GM12878 (cell line): ENCODE data around the gene CHRM4. TPM values are rescaled to one million over a fixed set of nuclear protein-coding genes. Genes with fewer than 3 reads are reported as not detected.
A peak's percentile ranks its signal among the peaks of the same experiment; 100 is the strongest.

Source experiments
- ATAC-seq: fragments of 200-7000 bp; cut with Tn5 transposase; 3 replicates; pipeline ENCODE4 v1.9.1; 2020; ENCODE audit warnings: mild to moderate bottlenecking, moderate library complexity
- BruUV-seq: library from RNA; stranded (reverse); fragments of 400-500 nt; replicated peaks from 2 replicates; lab custom pipeline; 2021; lab: Mats Ljungman, UMichigan
- CTCF ChIA-PET: fragments of 300-600 bp; sonication (Branson Sonifier 250); formaldehyde crosslinking; extraction: SDS; loops from one replicate; lab custom pipeline; 2021; ENCODE audit warnings: inconsistent platforms; lab: Yijun Ruan, JAX
- POLR2A ChIA-PET: fragments of 350-600 bp; formaldehyde crosslinking; extraction: SDS; loops from one replicate; lab custom pipeline; 2021; ENCODE audit warnings: inconsistent platforms; lab: Charles Lee
- RAD21 ChIA-PET: fragments of 300-600 bp; sonication (Branson Sonifier 250); formaldehyde crosslinking; loops from one replicate; lab custom pipeline; 2023; ENCODE audit warnings: antibody characterized with exemption; ENCODE audit not compliant: unreplicated experiment; lab: Charles Lee
- SMC1A ChIA-PET: fragments of 300-600 bp; sonication (Branson Sonifier 250); formaldehyde crosslinking; loops from one replicate; lab custom pipeline; 2023; ENCODE audit not compliant: unreplicated experiment, uncharacterized antibody; lab: Charles Lee
- DNase-seq: peaks from one replicate; pipeline ENCODE4 v3.0.0-alpha.2; 2011; ENCODE audit warnings: low read depth, low spot score
- FAIRE-seq: peaks from 3 replicates; lab custom pipeline; 2011; peaks lifted over from hg19 to GRCh38; lab: Jason Lieb, UNC
- H2AFZ ChIP-seq: 2 replicates; pipeline ENCODE4 v1.6.0; 2011; ENCODE audit warnings: low read depth, low read length, control low read depth; ENCODE audit not compliant: control insufficient read depth
- H3K27ac ChIP-seq: 2 replicates; pipeline ENCODE4 v1.5.1; 2011; ENCODE audit warnings: control low read depth; ENCODE audit not compliant: control insufficient read depth, insufficient read depth
- H3K27me3 ChIP-seq, 2 experiments: replicated peaks in 1 of 2; 2 replicates each; pipeline versions ENCODE4 v1.6.0 to v1.6.1; 2011; ENCODE audit warnings: low read length in 1 of 2; ENCODE audit not compliant: control insufficient read depth in 2 of 2, insufficient read depth in 2 of 2
- H3K36me3 ChIP-seq, 2 experiments: 2 replicates each; pipeline ENCODE4 v1.5.1; 2011; ENCODE audit warnings: low read length in 1 of 2; ENCODE audit not compliant: control insufficient read depth in 2 of 2, insufficient read depth in 2 of 2
- H3K4me1 ChIP-seq: 2 replicates; pipeline ENCODE4 v1.6.1; 2011; ENCODE audit warnings: mild to moderate bottlenecking, low read length, moderate library complexity, mixed read lengths; ENCODE audit not compliant: control insufficient read depth, insufficient read depth
- H3K4me2 ChIP-seq: 2 replicates; pipeline ENCODE4 v1.6.0; 2011; ENCODE audit warnings: control low read depth; ENCODE audit not compliant: control insufficient read depth, insufficient read depth
- H3K4me3 ChIP-seq: fragments of 200-600 bp; sonication (generic); 2 replicates; pipeline ENCODE4 v1.5.1; 2016
- H3K79me2 ChIP-seq: 2 replicates; pipeline ENCODE4 v1.6.0; 2011; ENCODE audit warnings: low read length; ENCODE audit not compliant: control insufficient read depth, insufficient read depth
- H3K9ac ChIP-seq: 2 replicates; pipeline ENCODE4 v1.8.0; 2011; ENCODE audit warnings: low read length, control low read depth, mixed read lengths; ENCODE audit not compliant: control insufficient read depth, insufficient read depth
- H3K9me3 ChIP-seq: replicated peaks from 3 replicates; pipeline ENCODE4 v1.5.1; 2011; ENCODE audit warnings: mild to moderate bottlenecking, low read length; ENCODE audit not compliant: control insufficient read depth, insufficient read depth
- H4K20me1 ChIP-seq: 2 replicates; pipeline ENCODE4 v1.6.0; 2011; ENCODE audit not compliant: control insufficient read depth, insufficient read depth
- KDM1A ChIP-seq: fragments of 200-600 bp; sonication (generic); IDR thresholded peaks from 2 replicates; pipeline ENCODE4 v1.6.1; 2016; ENCODE audit warnings: borderline replicate concordance
- MAX ChIP-seq: IDR thresholded peaks from 2 replicates; pipeline ENCODE4 v1.6.1; 2012; ENCODE audit warnings: low read depth, low read length, improper control_type of control experiment
- NR2F1 ChIP-seq: fragments of 450-650 bp; conservative IDR thresholded peaks from 2 replicates; pipeline ENCODE4 v1.6.1; 2017; ENCODE audit warnings: mild to moderate bottlenecking
- PML ChIP-seq: IDR thresholded peaks from 2 replicates; pipeline ENCODE4 v1.6.1; 2012; ENCODE audit warnings: low read length, inconsistent platforms
- RAD21 ChIP-seq: IDR thresholded peaks from 2 replicates; pipeline ENCODE4 v1.6.1; 2011; ENCODE audit warnings: mild to moderate bottlenecking, low read depth, low read length, moderate library complexity; ENCODE audit not compliant: insufficient read depth
- RB1 ChIP-seq: fragments of 450-650 bp; formaldehyde crosslinking; IDR thresholded peaks from 2 replicates; pipeline ENCODE4 v1.6.1; 2017; ENCODE audit warnings: mild to moderate bottlenecking, borderline replicate concordance
- STAT3 ChIP-seq: IDR thresholded peaks from 2 replicates; pipeline ENCODE4 v1.6.1; 2011; ENCODE audit warnings: low read depth, low read length, improper control_type of control experiment
- SUPT20H ChIP-seq: IDR thresholded peaks from 2 replicates; pipeline ENCODE4 v1.6.1; 2011; ENCODE audit warnings: low read depth, mild to moderate bottlenecking, low read length, moderate library complexity, borderline replicate concordance; ENCODE audit not compliant: control insufficient read depth
- SUZ12 ChIP-seq: fragments of 200-600 bp; sonication (generic); IDR thresholded peaks from one replicate; pipeline ENCODE4 v1.6.1; 2018; ENCODE audit warnings: antibody characterized with exemption, mild to moderate bottlenecking; ENCODE audit not compliant: unreplicated experiment
- YBX1 ChIP-seq: fragments of 450-650 bp; IDR thresholded peaks from 2 replicates; pipeline ENCODE4 v1.6.1; 2016; ENCODE audit warnings: antibody characterized with exemption
- ZBTB11 ChIP-seq: fragments of 450-650 bp; formaldehyde crosslinking; IDR thresholded peaks from 2 replicates; pipeline ENCODE4 v1.5.0; 2022; ENCODE audit warnings: mild to moderate bottlenecking, missing genetic modification characterization
- ZNF687 ChIP-seq: fragments of 450-650 bp; IDR thresholded peaks from 2 replicates; pipeline ENCODE4 v1.6.1; 2017; ENCODE audit warnings: mild to moderate bottlenecking, moderate library complexity
- WGBS: methylation state at CpG from one replicate; pipeline ENCODE4 v1.1.6; 2016; ENCODE audit warnings: low lambda C conversion rate; ENCODE audit not compliant: insufficient replicate concordance, insufficient coverage; ENCODE audit errors: missing lambda C conversion rate; 5-methylcytosine and 5-hydroxymethylcytosine counted together
- in situ Hi-C: fragments of 300-500 bp; cut with MboI; formaldehyde crosslinking; loops from 9 replicates; pipeline ENCODE4 v1.14.3; 2018; ENCODE audit warnings: mixed read lengths
- intact Hi-C: fragments of 100-400 bp; cut with micrococcal nuclease; formaldehyde crosslinking; loops from one replicate; pipeline ENCODE4 v1.14.2; 2022; ENCODE audit not compliant: unreplicated experiment
- polyA plus RNA-seq, 11 experiments: library from polyadenylated mRNA; depleted of rRNA in 4 of 11; unstranded in 6 of 11; stranded (reverse) in 5 of 11; fragments of >200 nt; fragmentation: Nextera tagmentation in 4 of 11; fragmentation: Illumina TruSeq in 1 of 11; extraction: Ambion mirVana in 4 of 11; extraction: Trizol in 1 of 11; gene quantifications; 1 replicate in 1 of 11; 2 replicates in 10 of 11; pipeline versions ENCODE4 v1.2.1 to v1.2.3, GENCODE V29; 2011 to 2016; ENCODE audit warnings: inconsistent platforms in 2 of 11, missing spikeins in 2 of 11, low read depth in 1 of 11
- total RNA-seq, 4 experiments: library from RNA; depleted of rRNA in 3 of 4; stranded (reverse); fragments of >200 nt in 3 of 4; fragmentation: Illumina TruSeq in 1 of 4; extraction: Trizol in 1 of 4; gene quantifications; 2 replicates each; pipeline versions ENCODE4 v1.2.1 to v1.2.3, GENCODE V29; 2013 to 2021

CHRM4 gene
- total and polyA plus RNA-seq, 10 of the 15 experiments (the other 5 are each of a cell fraction or from before 2014, with no cell fraction given): 0.12 to 0.23 (median 0.13) TPM; not detected in 7

GRCh38 chr11:46391186-46391577 lies 394 bp downstream of the CHRM4 start (continued):
- no peak for TF ChIP-seq ZNF687
- TF ChIP-seq STAT3: no peak
- TF ChIP-seq PML: no peak
- TF ChIP-seq SUPT20H: no peak
- TF ChIP-seq, all 136 proteins: peak for 0

GRCh38 chr11:46390331-46391171 lies 1.0 kb downstream of the CHRM4 start:
- ATAC-seq (peak; percentile 4; the same call in 2 of the 3 replicates), FAIRE-seq (no peak), DNase-seq (no peak)
- ChIA-PET RAD21 (interaction anchor here (0.6 to 3.4 kb wide), 11 partner anchors 10 to 141 kb away, joined by 3 to 16 read pairs (median 5); no protein-coding TSS in a partner anchor), SMC1A (interaction anchor here (0.6 to 4.9 kb wide), 10 partner anchors 28 to 235 kb away, joined by 3 to 24 read pairs (median 4); no protein-coding TSS in a partner anchor), POLR2A (no interaction called here), CTCF (interaction anchor here (0.8 to 6.7 kb wide), 12 partner anchors 11 to 227 kb away, joined by 3 to 94 read pairs (median 10); partner anchors contain the start of genes ATG13 and HARBI1)
- Histone ChIP-seq H3K79me2 (no peaks in the 10 kb centered on the region), H4K20me1 (no peaks in the 10 kb centered on the region), H3K9ac (no peak overlapping the region), H3K9me3 (no peaks in the 10 kb centered on the region), H3K4me2 (peak overlapping the region; percentile 84), H2AFZ (no peak overlapping the region), H3K4me1 (peaks cover 6% of the 10 kb centered on the region), H3K27me3 (peaks cover 13 to 16% of the 10 kb centered on the region in 2 experiments), H3K36me3 (no peaks in the 10 kb centered on the region), H3K27ac (no peak overlapping the region), H3K4me3 (peak overlapping the region; percentile 74; the same call in 1 of the 2 replicates)
- BruUV-seq: no TSS peak
- in situ Hi-C loops: loop anchor here (10.0 kb wide), 1 partner anchor 144 kb away; no protein-coding TSS in a partner anchor
- WGBS: 36% methylated on average over 35 of the region's 49 CpGs
- intact Hi-C loops: no loop called here
- TF ChIP-seq SUZ12 (no peak), MAX (no peak), NR2F1 (no peak), ZBTB11 (CRISPR knock-in tag) (no peak), YBX1 (no peak), RB1 (no peak), KDM1A (no peak), RAD21 (no peak)
